IMR-90 (cell line): ENCODE measurements around the gene TRIM66. TPM values are rescaled to one million over a fixed set of nuclear protein-coding genes. Genes with fewer than 3 reads are reported as not detected.

ENCODE experiments used
- ATAC-seq: fragments of 200-7000 bp; cut with Tn5 transposase; 2 replicates; pipeline ENCODE4 v1.9.1; 2020; ENCODE audit warnings: low read depth, mild to moderate bottlenecking, moderate library complexity
- BruUV-seq: library from RNA; stranded (reverse); fragments of 400-500 nt; replicated peaks from 2 replicates; lab custom pipeline; 2021; lab: Mats Ljungman, UMichigan
- CTCF ChIA-PET: fragments of 300-600 bp; formaldehyde crosslinking; extraction: SDS; loops from one replicate; lab custom pipeline; 2021; ENCODE audit warnings: antibody characterized with exemption; lab: Yijun Ruan, JAX
- POLR2A ChIA-PET: fragments of 300-600 bp; sonication (Branson Sonifier 250); formaldehyde crosslinking; loops from one replicate; lab custom pipeline; 2022; ENCODE audit warnings: antibody characterized with exemption; ENCODE audit not compliant: unreplicated experiment; lab: Charles Lee
- DNase-seq: peaks from one replicate; pipeline ENCODE4 v3.0.0; 2013
- H2AFZ ChIP-seq: replicated peaks from 2 replicates; pipeline ENCODE3; 2013; ENCODE audit warnings: low read length, mild to moderate bottlenecking; ENCODE audit not compliant: poor library complexity
- H2AK5ac ChIP-seq: 2 replicates; pipeline ENCODE4 v1.6.1; 2013; ENCODE audit warnings: low read depth, low read length, inconsistent platforms
- H2AK9ac ChIP-seq: replicated peaks from 2 replicates; pipeline ENCODE3; 2013; ENCODE audit warnings: mild to moderate bottlenecking, low read depth, low read length, moderate library complexity; ENCODE audit not compliant: poor library complexity
- H2BK120ac ChIP-seq: 2 replicates; pipeline ENCODE4 v1.6.1; 2013; ENCODE audit warnings: low read depth, low read length, inconsistent platforms
- H2BK15ac ChIP-seq: 3 replicates; pipeline ENCODE4 v1.6.1; 2013; ENCODE audit warnings: low read depth, low read length, inconsistent platforms
- H2BK20ac ChIP-seq: 2 replicates; pipeline ENCODE4 v1.6.1; 2013; ENCODE audit warnings: low read depth, mild to moderate bottlenecking, inconsistent platforms, low read length, moderate library complexity
- H2BK5ac ChIP-seq: 2 replicates; pipeline ENCODE4 v1.6.1; 2013; ENCODE audit warnings: mild to moderate bottlenecking, low read depth, low read length, inconsistent platforms; ENCODE audit not compliant: poor library complexity, severe bottlenecking
- H3K14ac ChIP-seq: replicated peaks from 2 replicates; pipeline ENCODE4 v1.6.1; 2013; ENCODE audit warnings: low read depth, low read length, inconsistent platforms
- H3K18ac ChIP-seq: 2 replicates; pipeline ENCODE4 v1.6.1; 2013; ENCODE audit warnings: low read depth, low read length, control low read depth
- H3K23ac ChIP-seq: 2 replicates; pipeline ENCODE4 v1.6.1; 2013; ENCODE audit warnings: low read depth, low read length, inconsistent platforms
- H3K27ac ChIP-seq: 2 replicates; pipeline ENCODE4 v1.5.1; 2013; ENCODE audit warnings: mild to moderate bottlenecking, control low read depth, low read length; ENCODE audit not compliant: insufficient read depth
- H3K27me3 ChIP-seq: 2 replicates; pipeline ENCODE4 v1.6.1; 2013; ENCODE audit warnings: low read length; ENCODE audit not compliant: control insufficient read depth, insufficient read depth
- H3K36me3 ChIP-seq: 2 replicates; pipeline ENCODE4 v1.6.1; 2013; ENCODE audit warnings: low read length, mixed read lengths; ENCODE audit not compliant: control insufficient read depth, insufficient read depth
- H3K4ac ChIP-seq: 2 replicates; pipeline ENCODE4 v1.6.1; 2013; ENCODE audit warnings: low read depth, low read length, inconsistent platforms
- H3K4me1 ChIP-seq: 2 replicates; pipeline ENCODE4 v1.6.1; 2013; ENCODE audit warnings: low read length, mixed read lengths; ENCODE audit not compliant: control insufficient read depth, insufficient read depth
- H3K4me2 ChIP-seq: 2 replicates; pipeline ENCODE4 v1.6.1; 2013; ENCODE audit warnings: low read depth, mild to moderate bottlenecking, control low read depth, low read length, moderate library complexity
- H3K4me3 ChIP-seq: 2 replicates; pipeline ENCODE4 v1.5.1; 2013; ENCODE audit warnings: low read depth, mild to moderate bottlenecking, control low read depth, low read length, moderate library complexity; ENCODE audit not compliant: insufficient read depth
- H3K56ac ChIP-seq: 2 replicates; pipeline ENCODE4 v1.6.1; 2013; ENCODE audit warnings: low read length, inconsistent platforms; ENCODE audit not compliant: insufficient read depth; ENCODE audit errors: extremely low read depth
- H3K79me1 ChIP-seq, 2 experiments: 2 replicates each; pipeline ENCODE4 v1.6.1; 2013; ENCODE audit warnings: low read length in 2 of 2, inconsistent platforms in 1 of 2, low read depth in 1 of 2
- H3K9ac ChIP-seq: 2 replicates; pipeline ENCODE4 v1.6.1; 2013; ENCODE audit warnings: low read depth, low read length, control low read depth
- H3K9me1 ChIP-seq: 2 replicates; pipeline ENCODE4 v1.6.1; 2013; ENCODE audit warnings: low read length, inconsistent platforms; ENCODE audit not compliant: insufficient read depth
- H3K9me3 ChIP-seq: 2 replicates; pipeline ENCODE4 v1.6.1; 2013; ENCODE audit warnings: low read length; ENCODE audit not compliant: control insufficient read depth, insufficient read depth
- H4K20me1 ChIP-seq: 2 replicates; pipeline ENCODE4 v1.6.1; 2013; ENCODE audit warnings: low read length, inconsistent platforms; ENCODE audit not compliant: insufficient read depth
- H4K5ac ChIP-seq: 2 replicates; pipeline ENCODE4 v1.6.1; 2013; ENCODE audit warnings: mild to moderate bottlenecking, low read depth, low read length, control low read depth
- H4K8ac ChIP-seq, 2 experiments: 2 replicates each; pipeline ENCODE4 v1.6.1; 2013; ENCODE audit warnings: low read depth in 2 of 2, low read length in 2 of 2, control low read depth in 1 of 2, inconsistent platforms in 1 of 2
- H4K91ac ChIP-seq: 2 replicates; pipeline ENCODE4 v1.6.1; 2013; ENCODE audit warnings: low read depth, low read length, inconsistent platforms; ENCODE audit not compliant: insufficient read depth
- CEBPB ChIP-seq: IDR thresholded peaks from 2 replicates; pipeline ENCODE4 v1.6.1; 2012; ENCODE audit warnings: low read depth, low read length, improper control_type of control experiment
- POLR2A ChIP-seq: IDR thresholded peaks from 2 replicates; pipeline ENCODE4 v1.6.1; 2012; ENCODE audit warnings: mild to moderate bottlenecking, low read depth, low read length
- WGBS, 2 experiments: methylation state at CpG; one replicate each; pipeline versions ENCODE4 v1.1.5 to v1.1.7; 2013; ENCODE audit warnings: missing lambda C conversion rate in 2 of 2; ENCODE audit not compliant: insufficient read length in 1 of 2; ENCODE audit errors: extremely low coverage in 2 of 2; 5-methylcytosine and 5-hydroxymethylcytosine counted together
- dilution Hi-C: fragments of 300-500 bp; cut with HindIII; formaldehyde crosslinking; loops from one replicate; pipeline ENCODE4 v1.14.3; 2018; ENCODE audit warnings: low sequenced_read_pairs; ENCODE audit not compliant: unreplicated experiment
- in situ Hi-C: fragments of 300-500 bp; cut with MboI; formaldehyde crosslinking; loops from 3 replicates; pipeline ENCODE4 v1.14.3; 2019; ENCODE audit warnings: low sequenced_read_pairs, inconsistent platforms, mixed read lengths
- intact Hi-C: fragments of 100-400 bp; cut with micrococcal nuclease; formaldehyde crosslinking; loops from 2 replicates; pipeline ENCODE4 v1.10.0; 2022
- polyA plus RNA-seq, 3 experiments: library from polyadenylated mRNA; depleted of rRNA; stranded (reverse); fragments of >200 nt; gene quantifications; 2 replicates each; pipeline ENCODE4 v1.2.3, GENCODE V29; 2012; ENCODE audit warnings: low replicate concordance in 1 of 3
- total RNA-seq: library from RNA; depleted of rRNA; stranded (reverse); fragments of >200 nt; gene quantifications from 2 replicates; pipeline ENCODE4 v1.2.3, GENCODE V29; 2012
- TF ChIP-seq, protein P1 (sequence below): fragments of 150-350 bp; IDR thresholded peaks from 2 replicates; pipeline ENCODE4 v1.6.1; 2016; ENCODE audit warnings: low read depth, mild to moderate bottlenecking, low read length, moderate library complexity, borderline replicate concordance
- TF ChIP-seq, protein P2 (sequence below): fragments of 150-350 bp; IDR thresholded peaks from 2 replicates; pipeline ENCODE4 v1.6.1; 2017; ENCODE audit warnings: mild to moderate bottlenecking, antibody characterized with exemption, low read length, low read depth

TRIM66 gene
- total and polyA plus RNA-seq, 2 of the 4 experiments (the other 2 are of a cell fraction): 4.4 to 5.0 TPM

DNA sequence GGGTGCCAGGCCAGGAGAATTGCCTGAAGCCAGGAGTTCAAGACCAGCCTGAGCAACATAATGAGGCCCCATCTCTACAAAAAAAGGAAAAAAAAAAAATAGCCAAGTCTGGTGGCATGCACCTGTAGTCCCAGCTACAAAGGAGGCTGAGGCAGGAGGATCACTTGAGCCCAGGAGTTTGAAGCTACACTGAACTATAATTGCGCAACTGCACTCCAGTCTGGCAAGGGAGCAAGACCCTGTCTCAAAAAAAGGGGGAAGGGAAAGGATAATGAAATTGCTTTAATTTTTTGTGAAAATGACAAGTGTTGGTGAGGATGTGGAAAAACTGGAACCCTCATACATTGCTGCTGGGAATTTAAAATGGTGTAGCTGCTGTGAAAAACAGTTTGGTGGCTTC lies 107.7 kb downstream of the TRIM66 start:
- Histone ChIP-seq H2BK5ac (no peak overlapping the region), H3K9me3 (no peaks in the 10 kb centered on the region), H2AK5ac (no peak overlapping the region), H3K4me2 (no peak overlapping the region), H3K9ac (no peak overlapping the region), H3K18ac (no peak overlapping the region), H3K4me3 (no peak overlapping the region), H3K56ac (no peak overlapping the region), H2BK20ac (no peak overlapping the region), H3K4me1 (no peaks in the 10 kb centered on the region), H2BK15ac (no peak overlapping the region), H4K8ac (no peak overlapping the region), H3K27ac (no peak overlapping the region), H4K91ac (no peak overlapping the region), H2BK120ac (no peak overlapping the region), H3K23ac (no peak overlapping the region), H4K20me1 (no peaks in the 10 kb centered on the region), H3K27me3 (no peaks in the 10 kb centered on the region), H3K36me3 (no peaks in the 10 kb centered on the region), H3K9me1 (no peaks in the 10 kb centered on the region), H2AK9ac (no peak overlapping the region), H2AFZ (no peak overlapping the region), H3K14ac (no peak overlapping the region), H3K79me1 (no peaks in the 10 kb centered on the region), H3K4ac (no peak overlapping the region), H4K5ac (no peak overlapping the region)
- intact Hi-C loops (no loop called here), in situ Hi-C loops (no loop called here), dilution Hi-C loops (no loop called here)
- BruUV-seq: no TSS peak
- DNase-seq (no peak), ATAC-seq (no peak)
- TF ChIP-seq, protein P1, sequence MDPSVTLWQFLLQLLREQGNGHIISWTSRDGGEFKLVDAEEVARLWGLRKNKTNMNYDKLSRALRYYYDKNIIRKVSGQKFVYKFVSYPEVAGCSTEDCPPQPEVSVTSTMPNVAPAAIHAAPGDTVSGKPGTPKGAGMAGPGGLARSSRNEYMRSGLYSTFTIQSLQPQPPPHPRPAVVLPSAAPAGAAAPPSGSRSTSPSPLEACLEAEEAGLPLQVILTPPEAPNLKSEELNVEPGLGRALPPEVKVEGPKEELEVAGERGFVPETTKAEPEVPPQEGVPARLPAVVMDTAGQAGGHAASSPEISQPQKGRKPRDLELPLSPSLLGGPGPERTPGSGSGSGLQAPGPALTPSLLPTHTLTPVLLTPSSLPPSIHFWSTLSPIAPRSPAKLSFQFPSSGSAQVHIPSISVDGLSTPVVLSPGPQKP: no peak
- TF ChIP-seq POLR2A: no peak
- TF ChIP-seq, protein P2, sequence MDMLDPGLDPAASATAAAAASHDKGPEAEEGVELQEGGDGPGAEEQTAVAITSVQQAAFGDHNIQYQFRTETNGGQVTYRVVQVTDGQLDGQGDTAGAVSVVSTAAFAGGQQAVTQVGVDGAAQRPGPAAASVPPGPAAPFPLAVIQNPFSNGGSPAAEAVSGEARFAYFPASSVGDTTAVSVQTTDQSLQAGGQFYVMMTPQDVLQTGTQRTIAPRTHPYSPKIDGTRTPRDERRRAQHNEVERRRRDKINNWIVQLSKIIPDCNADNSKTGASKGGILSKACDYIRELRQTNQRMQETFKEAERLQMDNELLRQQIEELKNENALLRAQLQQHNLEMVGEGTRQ: no peak
- TF ChIP-seq CEBPB: peak; percentile 77
- POLR2A ChIA-PET: no interaction called here
- no CpG with 5 or more reads among the region's 1 CpG for WGBS, 2 experiments
- CTCF ChIA-PET: no interaction called here
